PC-9 (cell line): ENCODE measurements around the gene ETS1. TPM values are rescaled to one million over a fixed set of nuclear protein-coding genes. Genes with fewer than 3 reads are reported as not detected.

Experiments used
- BruUV-seq: library from RNA; stranded (reverse); fragments of 400-500 nt; replicated peaks from 2 replicates; lab custom pipeline; 2021; lab: Mats Ljungman, UMichigan
- CTCF ChIA-PET: fragments of 300-600 bp; sonication (Branson Sonifier 250); formaldehyde crosslinking; loops from one replicate; lab custom pipeline; 2022; ENCODE audit warnings: antibody characterized with exemption; lab: Charles Lee
- POLR2A ChIA-PET: fragments of 300-600 bp; sonication (Branson Sonifier 250); formaldehyde crosslinking; loops from one replicate; lab custom pipeline; 2022; ENCODE audit warnings: antibody characterized with exemption; ENCODE audit not compliant: unreplicated experiment; lab: Charles Lee
- DNase-seq, 2 experiments: peaks; one replicate each; pipeline versions ENCODE4 v3.0.0 to v3.0.0-alpha.2; 2015 to 2022; ENCODE audit warnings: mixed read lengths in 1 of 2
- H2AFZ ChIP-seq: fragments of 200-600 bp; sonication (generic); 2 replicates; pipeline ENCODE4 v1.8.1; 2017; ENCODE audit warnings: antibody characterized with exemption
- H3F3A ChIP-seq: fragments of 200-600 bp; sonication (generic); 2 replicates; pipeline ENCODE4 v1.8.1; 2017; ENCODE audit warnings: antibody characterized with exemption, mild to moderate bottlenecking, low read depth; ENCODE audit not compliant: insufficient read depth
- H3K27ac ChIP-seq: fragments of 200-600 bp; sonication (generic); 2 replicates; pipeline ENCODE4 v1.6.1; 2016; ENCODE audit warnings: mixed run types
- H3K27me3 ChIP-seq: fragments of 200-600 bp; sonication (generic); 2 replicates; pipeline ENCODE4 v1.6.1; 2016; ENCODE audit warnings: low read depth, mixed run types; ENCODE audit not compliant: insufficient read depth
- H3K36me3 ChIP-seq: fragments of 200-600 bp; sonication (generic); 2 replicates; pipeline ENCODE4 v1.6.1; 2016; ENCODE audit warnings: low read depth, mixed run types
- H3K4me1 ChIP-seq: fragments of 200-600 bp; sonication (generic); replicated peaks from 2 replicates; pipeline ENCODE4 v1.6.1; 2016; ENCODE audit warnings: mixed run types; ENCODE audit not compliant: insufficient read depth
- H3K4me2 ChIP-seq: fragments of 200-600 bp; sonication (generic); 2 replicates; pipeline ENCODE4 v1.6.1; 2017; ENCODE audit warnings: mixed run types
- H3K4me3 ChIP-seq: fragments of 200-600 bp; sonication (generic); 2 replicates; pipeline ENCODE4 v1.6.1; 2016; ENCODE audit warnings: mixed run types
- H3K79me2 ChIP-seq: fragments of 200-600 bp; sonication (generic); 2 replicates; pipeline ENCODE4 v1.6.1; 2017; ENCODE audit warnings: low read depth, mixed run types
- H3K9me2 ChIP-seq: fragments of 200-600 bp; sonication (generic); 2 replicates; pipeline ENCODE4 v1.8.1; 2017; ENCODE audit warnings: mild to moderate bottlenecking; ENCODE audit not compliant: insufficient read depth
- H3K9me3 ChIP-seq: fragments of 200-600 bp; sonication (generic); 2 replicates; pipeline ENCODE4 v1.8.1; 2016; ENCODE audit warnings: low read depth; ENCODE audit not compliant: insufficient read depth
- H4K20me1 ChIP-seq: fragments of 200-600 bp; sonication (generic); 2 replicates; pipeline ENCODE4 v1.8.1; 2017; ENCODE audit not compliant: insufficient read depth
- CTCF ChIP-seq: fragments of 200-600 bp; sonication (generic); conservative IDR thresholded peaks from 2 replicates; pipeline ENCODE4 v1.6.1; 2017; ENCODE audit warnings: mixed run types, antibody characterized with exemption, mild to moderate bottlenecking, moderate library complexity
- EZH2 ChIP-seq: fragments of 200-600 bp; sonication (generic); IDR thresholded peaks from 2 replicates; pipeline ENCODE4 v1.8.0; 2017; ENCODE audit warnings: antibody characterized with exemption, low read depth
- intact Hi-C: fragments of 100-400 bp; cut with micrococcal nuclease; formaldehyde crosslinking; loops from one replicate; pipeline ENCODE4 v1.10.0; 2022; ENCODE audit not compliant: unreplicated experiment
- total RNA-seq: library from RNA; stranded (reverse); gene quantifications from 2 replicates; pipeline ENCODE4 v1.2.3, GENCODE V29; 2021

The ETS1 gene
- total RNA-seq, 1 experiment from 2014 or later, result 23.3 TPM

GRCh38 chr11:128530118-128531074, 57.0 kb downstream of the ETS1 start:
- BruUV-seq, result no TSS peak
- H2AFZ ChIP-seq, result no peak overlapping the region
- TF ChIP-seq CTCF (no peak), EZH2 (no peak)
- H3K36me3 ChIP-seq, result no peaks in the 10 kb centered on the region
- H3K79me2 ChIP-seq, result no peaks in the 10 kb centered on the region
- H4K20me1 ChIP-seq, result no peaks in the 10 kb centered on the region
- no peaks in the 10 kb centered on the region for H3K9me2 ChIP-seq
- DNase-seq, result no peak
- POLR2A ChIA-PET, result no interaction called here
- no peak overlapping the region for H3K27ac ChIP-seq
- CTCF ChIA-PET, result interaction anchor here (0.6 kb wide), 1 partner anchor 322 kb away, joined by 3 read pairs; no protein-coding TSS in a partner anchor
- H3K4me1 ChIP-seq, result peaks cover 14% of the 10 kb centered on the region
- H3K4me3 ChIP-seq, result no peak overlapping the region
- no peaks in the 10 kb centered on the region for H3K27me3 ChIP-seq
- intact Hi-C loops, result no loop called here
- no peak overlapping the region for H3K4me2 ChIP-seq
- H3F3A ChIP-seq, result 0 out of 2 replicates have a peak, but pooled peaks cover 3% of the 10 kb centered on the region
- H3K9me3 ChIP-seq, result 0 out of 2 replicates have a peak, but pooled peaks cover 5% of the 10 kb centered on the region

GRCh38 chr11:128528294-128528693, 59.1 kb downstream of the ETS1 start:
- Histone ChIP-seq H3K27ac (no peak overlapping the region), H3K9me3 (0 out of 2 replicates have a peak, but pooled peaks cover 5% of the 10 kb centered on the region), H3K27me3 (no peaks in the 10 kb centered on the region), H3K4me2 (no peak overlapping the region), H3K4me3 (no peak overlapping the region), H4K20me1 (no peaks in the 10 kb centered on the region), H3K79me2 (no peaks in the 10 kb centered on the region), H3K36me3 (no peaks in the 10 kb centered on the region), H3F3A (peaks cover 5% of the 10 kb centered on the region; the same call in 1 of the 2 replicates), H2AFZ (no peak overlapping the region), H3K4me1 (peaks cover 32% of the 10 kb centered on the region), H3K9me2 (no peaks in the 10 kb centered on the region)
- BruUV-seq, result no TSS peak
- ChIA-PET CTCF (no interaction called here), POLR2A (no interaction called here)
- DNase-seq, result no peak
- no peak for TF ChIP-seq CTCF
- TF ChIP-seq EZH2, result no peak
- intact Hi-C loops, result no loop called here

- intact Hi-C loops, result no loop called here
- no TSS peak for BruUV-seq
Observed at GRCh38 chr11:128527046-128527445, 60.3 kb downstream of the ETS1 start.

More at GRCh38 chr11:128527046-128527445, 60.3 kb downstream of the ETS1 start:
- Histone ChIP-seq H3F3A (peaks cover 11% of the 10 kb centered on the region), H3K36me3 (no peaks in the 10 kb centered on the region), H3K79me2 (no peaks in the 10 kb centered on the region), H3K4me2 (no peak overlapping the region), H3K27me3 (no peaks in the 10 kb centered on the region), H3K4me3 (no peak overlapping the region), H3K4me1 (peaks cover 39% of the 10 kb centered on the region), H3K27ac (no peak overlapping the region), H2AFZ (no peak overlapping the region), H3K9me2 (no peaks in the 10 kb centered on the region), H4K20me1 (no peaks in the 10 kb centered on the region), H3K9me3 (0 out of 2 replicates have a peak, but pooled peaks cover 5% of the 10 kb centered on the region)
- ChIA-PET CTCF (no interaction called here), POLR2A (no interaction called here)
- TF ChIP-seq CTCF (no peak), EZH2 (no peak)
- DNase-seq, result no peak
